HEK293 (cell line): ENCODE data around the gene SELENOK.

ENCODE experiments used
- EGR2 ChIP-seq: fragments of 450-650 bp; formaldehyde crosslinking; IDR thresholded peaks from 2 replicates; pipeline ENCODE4 v1.5.1; 2016; ENCODE audit warnings: low read depth, missing biosample characterization, missing genetic modification characterization
- GLIS1 ChIP-seq: fragments of 450-650 bp; formaldehyde crosslinking; IDR thresholded peaks from 2 replicates; pipeline ENCODE4 v1.5.1; 2016; ENCODE audit warnings: missing biosample characterization, missing genetic modification characterization
- KLF1 ChIP-seq: fragments of 450-650 bp; formaldehyde crosslinking; IDR thresholded peaks from 2 replicates; pipeline ENCODE4 v1.5.1; 2016; ENCODE audit warnings: missing biosample characterization, missing genetic modification characterization
- KLF16 ChIP-seq: fragments of 450-650 bp; formaldehyde crosslinking; IDR thresholded peaks from 2 replicates; pipeline ENCODE4 v1.5.1; 2017; ENCODE audit warnings: missing biosample characterization, missing genetic modification characterization
- MEIS1 ChIP-seq: sonication (generic); formaldehyde crosslinking; IDR thresholded peaks from 2 replicates; pipeline ENCODE4 v1.8.1; 2022; ENCODE audit warnings: missing genetic modification reagents, mild to moderate bottlenecking, borderline replicate concordance
- MZF1 ChIP-seq: fragments of 450-650 bp; formaldehyde crosslinking; IDR thresholded peaks from 2 replicates; pipeline ENCODE4 v1.5.1; 2017; ENCODE audit warnings: missing biosample characterization, missing genetic modification characterization, borderline replicate concordance
- PRDM1 ChIP-seq: fragments of 450-650 bp; formaldehyde crosslinking; IDR thresholded peaks from 2 replicates; pipeline ENCODE4; 2016; ENCODE audit warnings: missing biosample characterization, missing genetic modification characterization
- WT1 ChIP-seq: fragments of 450-650 bp; formaldehyde crosslinking; IDR thresholded peaks from 2 replicates; pipeline ENCODE4 v1.5.1; 2016; ENCODE audit warnings: missing biosample characterization, missing genetic modification characterization
- YY1 ChIP-seq: fragments of 450-650 bp; formaldehyde crosslinking; IDR thresholded peaks from 2 replicates; pipeline ENCODE4 v1.5.1; 2018; ENCODE audit warnings: missing biosample characterization, missing genetic modification characterization
- ZBTB17 ChIP-seq: fragments of 450-650 bp; formaldehyde crosslinking; IDR thresholded peaks from 2 replicates; pipeline ENCODE4 v1.5.1; 2016; ENCODE audit warnings: missing biosample characterization, missing genetic modification characterization
- ZBTB20 ChIP-seq: fragments of 450-650 bp; formaldehyde crosslinking; IDR thresholded peaks from 2 replicates; pipeline ENCODE4 v1.5.1; 2016; ENCODE audit warnings: missing biosample characterization, missing genetic modification characterization
- ZBTB21 ChIP-seq: fragments of 450-650 bp; formaldehyde crosslinking; IDR thresholded peaks from 2 replicates; pipeline ENCODE4 v1.5.1; 2017; ENCODE audit warnings: missing biosample characterization, missing genetic modification characterization
- ZBTB8A ChIP-seq: fragments of 450-650 bp; formaldehyde crosslinking; IDR thresholded peaks from 2 replicates; pipeline ENCODE4 v1.5.1; 2016; ENCODE audit warnings: missing biosample characterization, missing genetic modification characterization
- ZEB2 ChIP-seq: fragments of 450-650 bp; formaldehyde crosslinking; IDR thresholded peaks from 2 replicates; pipeline ENCODE4 v1.5.1; 2016; ENCODE audit warnings: missing biosample characterization, missing genetic modification characterization
- ZNF169 ChIP-seq: fragments of 450-650 bp; formaldehyde crosslinking; IDR thresholded peaks from 2 replicates; pipeline ENCODE4 v1.5.1; 2016; ENCODE audit warnings: missing biosample characterization, missing genetic modification characterization
- ZNF24 ChIP-seq: fragments of 450-650 bp; formaldehyde crosslinking; IDR thresholded peaks from 2 replicates; pipeline ENCODE4 v1.5.1; 2016; ENCODE audit warnings: missing biosample characterization, missing genetic modification characterization
- ZNF266 ChIP-seq: fragments of 450-650 bp; formaldehyde crosslinking; IDR thresholded peaks from 2 replicates; pipeline ENCODE4 v1.5.1; 2016; ENCODE audit warnings: missing biosample characterization, missing genetic modification characterization, low read depth
- ZNF324 ChIP-seq: fragments of 450-650 bp; formaldehyde crosslinking; IDR thresholded peaks from 2 replicates; pipeline ENCODE4 v1.5.1; 2016; ENCODE audit warnings: missing biosample characterization, missing genetic modification characterization
- ZNF366 ChIP-seq: fragments of 450-650 bp; formaldehyde crosslinking; conservative IDR thresholded peaks from 2 replicates; pipeline ENCODE4 v1.5.1; 2016; ENCODE audit warnings: missing biosample characterization, missing genetic modification characterization
- ZNF501 ChIP-seq: fragments of 450-650 bp; formaldehyde crosslinking; IDR thresholded peaks from 2 replicates; pipeline ENCODE4 v1.5.1; 2016; ENCODE audit warnings: missing biosample characterization, missing genetic modification characterization
- ZNF561 ChIP-seq: fragments of 450-650 bp; IDR thresholded peaks from 2 replicates; pipeline ENCODE4 v1.5.1; 2018; ENCODE audit warnings: missing biosample characterization, missing genetic modification characterization, borderline replicate concordance
- ZNF600 ChIP-seq: fragments of 450-650 bp; formaldehyde crosslinking; IDR thresholded peaks from 2 replicates; pipeline ENCODE4 v1.5.1; 2016; ENCODE audit warnings: missing biosample characterization, missing genetic modification characterization
- ZNF610 ChIP-seq: fragments of 450-650 bp; formaldehyde crosslinking; IDR thresholded peaks from 2 replicates; pipeline ENCODE4 v1.5.1; 2016; ENCODE audit warnings: missing biosample characterization, missing genetic modification characterization, borderline replicate concordance
- ZNF629 ChIP-seq: fragments of 450-650 bp; formaldehyde crosslinking; IDR thresholded peaks from 2 replicates; pipeline ENCODE4 v1.5.1; 2017; ENCODE audit warnings: missing biosample characterization, missing genetic modification characterization
- ZNF747 ChIP-seq: fragments of 450-650 bp; formaldehyde crosslinking; IDR thresholded peaks from 2 replicates; pipeline ENCODE4 v1.5.1; 2016; ENCODE audit warnings: missing biosample characterization, missing genetic modification characterization
- ZNF776 ChIP-seq: fragments of 450-650 bp; formaldehyde crosslinking; IDR thresholded peaks from 2 replicates; pipeline ENCODE4 v1.5.0; 2017; ENCODE audit warnings: missing biosample characterization, missing genetic modification characterization, borderline replicate concordance
- TF ChIP-seq, protein P1 (sequence below): fragments of 450-650 bp; formaldehyde crosslinking; IDR thresholded peaks from 2 replicates; pipeline ENCODE4 v1.5.1; 2016; ENCODE audit warnings: missing biosample characterization, missing genetic modification characterization
- TF ChIP-seq, protein P2 (sequence below): fragments of 450-650 bp; formaldehyde crosslinking; IDR thresholded peaks from 2 replicates; pipeline ENCODE4 v1.5.1; 2017; ENCODE audit warnings: missing biosample characterization, missing genetic modification characterization
- TF ChIP-seq, protein P3 (sequence below): fragments of 450-650 bp; formaldehyde crosslinking; conservative IDR thresholded peaks from 2 replicates; pipeline ENCODE4 v1.5.1; 2016; ENCODE audit warnings: low read depth, missing biosample characterization, missing genetic modification characterization
- TF ChIP-seq, protein P4 (sequence below): fragments of 450-650 bp; formaldehyde crosslinking; IDR thresholded peaks from 2 replicates; pipeline ENCODE4 v1.5.1; 2016; ENCODE audit warnings: missing biosample characterization, missing genetic modification characterization

Gene SELENOK

DNA sequence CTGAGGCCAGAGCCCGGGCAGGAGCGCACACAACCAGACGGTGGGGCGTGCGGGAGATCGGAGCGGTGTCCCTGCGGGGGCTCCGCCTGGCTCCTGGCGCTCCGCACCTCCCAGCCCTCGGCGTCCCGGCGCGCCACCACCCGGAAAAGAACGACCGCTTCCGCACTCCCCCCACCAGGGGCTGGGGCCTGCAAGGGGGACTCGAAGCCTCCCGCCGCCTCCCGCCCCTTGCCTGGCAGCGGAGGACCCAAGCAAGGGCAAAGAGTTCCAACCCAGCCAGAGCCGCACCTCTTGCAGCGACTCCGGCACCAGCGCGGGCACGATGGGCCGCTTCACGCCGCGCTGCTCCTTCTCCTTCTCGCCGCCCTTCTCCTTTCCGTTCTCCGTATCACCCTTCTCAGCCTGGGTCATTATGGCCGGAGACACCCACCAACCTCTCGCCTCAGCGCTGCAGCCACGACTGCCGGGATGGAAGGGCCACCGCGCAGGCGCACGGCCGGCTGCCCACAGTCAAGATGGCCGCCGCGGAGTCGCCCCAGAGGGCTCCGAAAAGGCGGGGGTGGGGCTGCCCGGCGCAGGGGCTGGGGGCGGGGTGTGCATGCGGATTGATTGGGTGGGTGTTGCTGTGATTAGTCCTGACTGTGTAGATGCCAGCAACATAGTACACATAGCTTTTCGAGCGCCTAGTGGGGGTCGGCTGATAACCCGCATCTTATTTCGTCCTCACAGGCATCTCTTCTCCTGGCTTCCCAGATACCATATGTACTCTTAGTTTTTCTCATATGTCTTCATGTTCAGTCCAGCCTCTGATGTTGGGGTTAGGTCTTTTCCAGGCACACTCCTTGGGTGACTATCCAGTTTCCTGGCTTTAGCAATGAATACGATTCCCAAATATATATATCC, 9.7 kb downstream of the SELENOK start, which contains the start of gene ACTR8 (continued):
- TF ChIP-seq ZNF776 (tag by site-specific recombination) (no peak), MZF1 (peak; percentile 73; the same call in 1 of the 2 replicates), KLF16 (tag by site-specific recombination) (peak; percentile 92), ZNF501 (tag by site-specific recombination) (peak; percentile 85; the same call in 1 of the 2 replicates), WT1 (tag by site-specific recombination) (0 out of 2 replicates have a peak, but pooled peaks have one; percentile 38), ZNF366 (tag by site-specific recombination) (0 out of 2 replicates have a peak, but pooled peaks have one; percentile 26), YY1 (tag by site-specific recombination) (peak; percentile 81), ZNF169 (no peak), ZBTB20 (peak; percentile 93), MEIS1 (CRISPR knock-in tag) (no peak), ZNF600 (tag by site-specific recombination) (peak; percentile 97), ZNF324 (tag by site-specific recombination) (peak; percentile 74; the same call in 1 of the 2 replicates), ZNF610 (tag by site-specific recombination) (peak; percentile 78), GLIS1 (peak; percentile 60), ZEB2 (no peak; the same call in 1 of the 2 replicates), ZBTB8A (peak; percentile 89), ZNF561 (peak; percentile 74; the same call in 1 of the 2 replicates), ZBTB17 (tag by site-specific recombination) (peak; percentile 96), KLF1 (no peak; the same call in 1 of the 2 replicates), ZNF266 (no peak), EGR2 (tag by site-specific recombination) (0 out of 2 replicates have a peak, but pooled peaks have one; percentile 9), ZNF747 (tag by site-specific recombination) (no peak), ZBTB21 (peak; percentile 32; the same call in 1 of the 2 replicates), ZNF24 (tag by site-specific recombination) (peak; percentile 49; the same call in 1 of the 2 replicates), PRDM1 (tag by site-specific recombination) (no peak), ZNF629 (0 out of 2 replicates have a peak, but pooled peaks have one; percentile 48)
- TF ChIP-seq, protein P1, sequence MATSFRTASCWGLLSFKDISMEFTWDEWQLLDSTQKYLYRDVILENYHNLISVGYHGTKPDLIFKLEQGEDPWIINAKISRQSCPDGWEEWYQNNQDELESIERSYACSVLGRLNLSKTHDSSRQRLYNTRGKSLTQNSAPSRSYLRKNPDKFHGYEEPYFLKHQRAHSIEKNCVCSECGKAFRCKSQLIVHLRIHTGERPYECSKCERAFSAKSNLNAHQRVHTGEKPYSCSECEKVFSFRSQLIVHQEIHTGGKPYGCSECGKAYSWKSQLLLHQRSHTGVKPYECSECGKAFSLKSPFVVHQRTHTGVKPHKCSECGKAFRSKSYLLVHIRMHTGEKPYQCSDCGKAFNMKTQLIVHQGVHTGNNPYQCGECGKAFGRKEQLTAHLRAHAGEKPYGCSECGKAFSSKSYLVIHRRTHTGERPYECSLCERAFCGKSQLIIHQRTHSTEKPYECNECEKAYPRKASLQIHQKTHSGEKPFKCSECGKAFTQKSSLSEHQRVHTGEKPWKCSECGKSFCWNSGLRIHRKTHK (tag by site-specific recombination), result no peak
- TF ChIP-seq, protein P2, sequence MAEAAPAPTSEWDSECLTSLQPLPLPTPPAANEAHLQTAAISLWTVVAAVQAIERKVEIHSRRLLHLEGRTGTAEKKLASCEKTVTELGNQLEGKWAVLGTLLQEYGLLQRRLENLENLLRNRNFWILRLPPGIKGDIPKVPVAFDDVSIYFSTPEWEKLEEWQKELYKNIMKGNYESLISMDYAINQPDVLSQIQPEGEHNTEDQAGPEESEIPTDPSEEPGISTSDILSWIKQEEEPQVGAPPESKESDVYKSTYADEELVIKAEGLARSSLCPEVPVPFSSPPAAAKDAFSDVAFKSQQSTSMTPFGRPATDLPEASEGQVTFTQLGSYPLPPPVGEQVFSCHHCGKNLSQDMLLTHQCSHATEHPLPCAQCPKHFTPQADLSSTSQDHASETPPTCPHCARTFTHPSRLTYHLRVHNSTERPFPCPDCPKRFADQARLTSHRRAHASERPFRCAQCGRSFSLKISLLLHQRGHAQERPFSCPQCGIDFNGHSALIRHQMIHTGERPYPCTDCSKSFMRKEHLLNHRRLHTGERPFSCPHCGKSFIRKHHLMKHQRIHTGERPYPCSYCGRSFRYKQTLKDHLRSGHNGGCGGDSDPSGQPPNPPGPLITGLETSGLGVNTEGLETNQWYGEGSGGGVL, result peak; percentile 93
- TF ChIP-seq, protein P3, sequence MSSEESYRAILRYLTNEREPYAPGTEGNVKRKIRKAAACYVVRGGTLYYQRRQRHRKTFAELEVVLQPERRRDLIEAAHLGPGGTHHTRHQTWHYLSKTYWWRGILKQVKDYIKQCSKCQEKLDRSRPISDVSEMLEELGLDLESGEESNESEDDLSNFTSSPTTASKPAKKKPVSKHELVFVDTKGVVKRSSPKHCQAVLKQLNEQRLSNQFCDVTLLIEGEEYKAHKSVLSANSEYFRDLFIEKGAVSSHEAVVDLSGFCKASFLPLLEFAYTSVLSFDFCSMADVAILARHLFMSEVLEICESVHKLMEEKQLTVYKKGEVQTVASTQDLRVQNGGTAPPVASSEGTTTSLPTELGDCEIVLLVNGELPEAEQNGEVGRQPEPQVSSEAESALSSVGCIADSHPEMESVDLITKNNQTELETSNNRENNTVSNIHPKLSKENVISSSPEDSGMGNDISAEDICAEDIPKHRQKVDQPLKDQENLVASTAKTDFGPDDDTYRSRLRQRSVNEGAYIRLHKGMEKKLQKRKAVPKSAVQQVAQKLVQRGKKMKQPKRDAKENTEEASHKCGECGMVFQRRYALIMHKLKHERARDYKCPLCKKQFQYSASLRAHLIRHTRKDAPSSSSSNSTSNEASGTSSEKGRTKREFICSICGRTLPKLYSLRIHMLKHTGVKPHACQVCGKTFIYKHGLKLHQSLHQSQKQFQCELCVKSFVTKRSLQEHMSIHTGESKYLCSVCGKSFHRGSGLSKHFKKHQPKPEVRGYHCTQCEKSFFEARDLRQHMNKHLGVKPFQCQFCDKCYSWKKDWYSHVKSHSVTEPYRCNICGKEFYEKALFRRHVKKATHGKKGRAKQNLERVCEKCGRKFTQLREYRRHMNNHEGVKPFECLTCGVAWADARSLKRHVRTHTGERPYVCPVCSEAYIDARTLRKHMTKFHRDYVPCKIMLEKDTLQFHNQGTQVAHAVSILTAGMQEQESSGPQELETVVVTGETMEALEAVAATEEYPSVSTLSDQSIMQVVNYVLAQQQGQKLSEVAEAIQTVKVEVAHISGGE (tag by site-specific recombination), result peak; percentile 69
- TF ChIP-seq, protein P4, sequence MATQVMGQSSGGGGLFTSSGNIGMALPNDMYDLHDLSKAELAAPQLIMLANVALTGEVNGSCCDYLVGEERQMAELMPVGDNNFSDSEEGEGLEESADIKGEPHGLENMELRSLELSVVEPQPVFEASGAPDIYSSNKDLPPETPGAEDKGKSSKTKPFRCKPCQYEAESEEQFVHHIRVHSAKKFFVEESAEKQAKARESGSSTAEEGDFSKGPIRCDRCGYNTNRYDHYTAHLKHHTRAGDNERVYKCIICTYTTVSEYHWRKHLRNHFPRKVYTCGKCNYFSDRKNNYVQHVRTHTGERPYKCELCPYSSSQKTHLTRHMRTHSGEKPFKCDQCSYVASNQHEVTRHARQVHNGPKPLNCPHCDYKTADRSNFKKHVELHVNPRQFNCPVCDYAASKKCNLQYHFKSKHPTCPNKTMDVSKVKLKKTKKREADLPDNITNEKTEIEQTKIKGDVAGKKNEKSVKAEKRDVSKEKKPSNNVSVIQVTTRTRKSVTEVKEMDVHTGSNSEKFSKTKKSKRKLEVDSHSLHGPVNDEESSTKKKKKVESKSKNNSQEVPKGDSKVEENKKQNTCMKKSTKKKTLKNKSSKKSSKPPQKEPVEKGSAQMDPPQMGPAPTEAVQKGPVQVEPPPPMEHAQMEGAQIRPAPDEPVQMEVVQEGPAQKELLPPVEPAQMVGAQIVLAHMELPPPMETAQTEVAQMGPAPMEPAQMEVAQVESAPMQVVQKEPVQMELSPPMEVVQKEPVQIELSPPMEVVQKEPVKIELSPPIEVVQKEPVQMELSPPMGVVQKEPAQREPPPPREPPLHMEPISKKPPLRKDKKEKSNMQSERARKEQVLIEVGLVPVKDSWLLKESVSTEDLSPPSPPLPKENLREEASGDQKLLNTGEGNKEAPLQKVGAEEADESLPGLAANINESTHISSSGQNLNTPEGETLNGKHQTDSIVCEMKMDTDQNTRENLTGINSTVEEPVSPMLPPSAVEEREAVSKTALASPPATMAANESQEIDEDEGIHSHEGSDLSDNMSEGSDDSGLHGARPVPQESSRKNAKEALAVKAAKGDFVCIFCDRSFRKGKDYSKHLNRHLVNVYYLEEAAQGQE (tag by site-specific recombination), result 0 out of 2 replicates have a peak, but pooled peaks have one; percentile 34
